IMR-90 (cell line): ENCODE data around the gene STRIP1. TPM values are rescaled to one million over a fixed set of nuclear protein-coding genes. Genes with fewer than 3 reads are reported as not detected.

Experiments used
- ATAC-seq: fragments of 200-7000 bp; cut with Tn5 transposase; 2 replicates; pipeline ENCODE4 v1.9.1; 2020; ENCODE audit warnings: low read depth, mild to moderate bottlenecking, moderate library complexity
- BruUV-seq: library from RNA; stranded (reverse); fragments of 400-500 nt; replicated peaks from 2 replicates; lab custom pipeline; 2021; lab: Mats Ljungman, UMichigan
- CTCF ChIA-PET: fragments of 300-600 bp; formaldehyde crosslinking; extraction: SDS; loops from one replicate; lab custom pipeline; 2021; ENCODE audit warnings: antibody characterized with exemption; lab: Yijun Ruan, JAX
- POLR2A ChIA-PET: fragments of 300-600 bp; sonication (Branson Sonifier 250); formaldehyde crosslinking; loops from one replicate; lab custom pipeline; 2022; ENCODE audit warnings: antibody characterized with exemption; ENCODE audit not compliant: unreplicated experiment; lab: Charles Lee
- DNase-seq: peaks from one replicate; pipeline ENCODE4 v3.0.0; 2013
- H2AFZ ChIP-seq: replicated peaks from 2 replicates; pipeline ENCODE3; 2013; ENCODE audit warnings: low read length, mild to moderate bottlenecking; ENCODE audit not compliant: poor library complexity
- H2AK5ac ChIP-seq: 2 replicates; pipeline ENCODE4 v1.6.1; 2013; ENCODE audit warnings: low read depth, low read length, inconsistent platforms
- H2AK9ac ChIP-seq: replicated peaks from 2 replicates; pipeline ENCODE3; 2013; ENCODE audit warnings: mild to moderate bottlenecking, low read depth, low read length, moderate library complexity; ENCODE audit not compliant: poor library complexity
- H2BK120ac ChIP-seq: 2 replicates; pipeline ENCODE4 v1.6.1; 2013; ENCODE audit warnings: low read depth, low read length, inconsistent platforms
- H2BK15ac ChIP-seq: 3 replicates; pipeline ENCODE4 v1.6.1; 2013; ENCODE audit warnings: low read depth, low read length, inconsistent platforms
- H2BK20ac ChIP-seq: 2 replicates; pipeline ENCODE4 v1.6.1; 2013; ENCODE audit warnings: low read depth, mild to moderate bottlenecking, inconsistent platforms, low read length, moderate library complexity
- H2BK5ac ChIP-seq: 2 replicates; pipeline ENCODE4 v1.6.1; 2013; ENCODE audit warnings: mild to moderate bottlenecking, low read depth, low read length, inconsistent platforms; ENCODE audit not compliant: poor library complexity, severe bottlenecking
- H3K14ac ChIP-seq: replicated peaks from 2 replicates; pipeline ENCODE4 v1.6.1; 2013; ENCODE audit warnings: low read depth, low read length, inconsistent platforms
- H3K18ac ChIP-seq: 2 replicates; pipeline ENCODE4 v1.6.1; 2013; ENCODE audit warnings: low read depth, low read length, control low read depth
- H3K23ac ChIP-seq: 2 replicates; pipeline ENCODE4 v1.6.1; 2013; ENCODE audit warnings: low read depth, low read length, inconsistent platforms
- H3K27ac ChIP-seq: 2 replicates; pipeline ENCODE4 v1.5.1; 2013; ENCODE audit warnings: mild to moderate bottlenecking, control low read depth, low read length; ENCODE audit not compliant: insufficient read depth
- H3K27me3 ChIP-seq: 2 replicates; pipeline ENCODE4 v1.6.1; 2013; ENCODE audit warnings: low read length; ENCODE audit not compliant: control insufficient read depth, insufficient read depth
- H3K36me3 ChIP-seq: 2 replicates; pipeline ENCODE4 v1.6.1; 2013; ENCODE audit warnings: low read length, mixed read lengths; ENCODE audit not compliant: control insufficient read depth, insufficient read depth
- H3K4ac ChIP-seq: 2 replicates; pipeline ENCODE4 v1.6.1; 2013; ENCODE audit warnings: low read depth, low read length, inconsistent platforms
- H3K4me1 ChIP-seq: 2 replicates; pipeline ENCODE4 v1.6.1; 2013; ENCODE audit warnings: low read length, mixed read lengths; ENCODE audit not compliant: control insufficient read depth, insufficient read depth
- H3K4me2 ChIP-seq: 2 replicates; pipeline ENCODE4 v1.6.1; 2013; ENCODE audit warnings: low read depth, mild to moderate bottlenecking, control low read depth, low read length, moderate library complexity
- H3K4me3 ChIP-seq: 2 replicates; pipeline ENCODE4 v1.5.1; 2013; ENCODE audit warnings: low read depth, mild to moderate bottlenecking, control low read depth, low read length, moderate library complexity; ENCODE audit not compliant: insufficient read depth
- H3K56ac ChIP-seq: 2 replicates; pipeline ENCODE4 v1.6.1; 2013; ENCODE audit warnings: low read length, inconsistent platforms; ENCODE audit not compliant: insufficient read depth; ENCODE audit errors: extremely low read depth
- H3K79me1 ChIP-seq, 2 experiments: 2 replicates each; pipeline ENCODE4 v1.6.1; 2013; ENCODE audit warnings: low read length in 2 of 2, inconsistent platforms in 1 of 2, low read depth in 1 of 2
- H3K9ac ChIP-seq: 2 replicates; pipeline ENCODE4 v1.6.1; 2013; ENCODE audit warnings: low read depth, low read length, control low read depth
- H3K9me1 ChIP-seq: 2 replicates; pipeline ENCODE4 v1.6.1; 2013; ENCODE audit warnings: low read length, inconsistent platforms; ENCODE audit not compliant: insufficient read depth
- H3K9me3 ChIP-seq: 2 replicates; pipeline ENCODE4 v1.6.1; 2013; ENCODE audit warnings: low read length; ENCODE audit not compliant: control insufficient read depth, insufficient read depth
- H4K20me1 ChIP-seq: 2 replicates; pipeline ENCODE4 v1.6.1; 2013; ENCODE audit warnings: low read length, inconsistent platforms; ENCODE audit not compliant: insufficient read depth
- H4K5ac ChIP-seq: 2 replicates; pipeline ENCODE4 v1.6.1; 2013; ENCODE audit warnings: mild to moderate bottlenecking, low read depth, low read length, control low read depth
- H4K8ac ChIP-seq, 2 experiments: 2 replicates each; pipeline ENCODE4 v1.6.1; 2013; ENCODE audit warnings: low read depth in 2 of 2, low read length in 2 of 2, control low read depth in 1 of 2, inconsistent platforms in 1 of 2
- H4K91ac ChIP-seq: 2 replicates; pipeline ENCODE4 v1.6.1; 2013; ENCODE audit warnings: low read depth, low read length, inconsistent platforms; ENCODE audit not compliant: insufficient read depth
- BHLHE40 ChIP-seq: fragments of 150-350 bp; IDR thresholded peaks from 2 replicates; pipeline ENCODE4 v1.6.1; 2016; ENCODE audit warnings: mild to moderate bottlenecking, low read depth, low read length
- CHD1 ChIP-seq: IDR thresholded peaks from 2 replicates; pipeline ENCODE4 v1.6.1; 2012; ENCODE audit warnings: low read depth, low read length, improper control_type of control experiment
- ELK1 ChIP-seq: fragments of 150-350 bp; IDR thresholded peaks from 2 replicates; pipeline ENCODE4 v1.6.1; 2016; ENCODE audit warnings: low read depth, mild to moderate bottlenecking, low read length, moderate library complexity, borderline replicate concordance
- RCOR1 ChIP-seq: IDR thresholded peaks from 2 replicates; pipeline ENCODE4 v1.6.1; 2012; ENCODE audit warnings: mild to moderate bottlenecking, low read length, improper control_type of control experiment; ENCODE audit not compliant: insufficient replicate concordance
- USF2 ChIP-seq: fragments of 150-350 bp; IDR thresholded peaks from 2 replicates; pipeline ENCODE4 v1.6.1; 2017; ENCODE audit warnings: mild to moderate bottlenecking, antibody characterized with exemption, low read length, low read depth
- WGBS, 2 experiments: methylation state at CpG; one replicate each; pipeline versions ENCODE4 v1.1.5 to v1.1.7; 2013; ENCODE audit warnings: missing lambda C conversion rate in 2 of 2; ENCODE audit not compliant: insufficient read length in 1 of 2; ENCODE audit errors: extremely low coverage in 2 of 2; 5-methylcytosine and 5-hydroxymethylcytosine counted together
- dilution Hi-C: fragments of 300-500 bp; cut with HindIII; formaldehyde crosslinking; loops from one replicate; pipeline ENCODE4 v1.14.3; 2018; ENCODE audit warnings: low sequenced_read_pairs; ENCODE audit not compliant: unreplicated experiment
- in situ Hi-C: fragments of 300-500 bp; cut with MboI; formaldehyde crosslinking; loops from 3 replicates; pipeline ENCODE4 v1.14.3; 2019; ENCODE audit warnings: low sequenced_read_pairs, inconsistent platforms, mixed read lengths
- intact Hi-C: fragments of 100-400 bp; cut with micrococcal nuclease; formaldehyde crosslinking; loops from 2 replicates; pipeline ENCODE4 v1.10.0; 2022
- polyA plus RNA-seq, 3 experiments: library from polyadenylated mRNA; depleted of rRNA; stranded (reverse); fragments of >200 nt; gene quantifications; 2 replicates each; pipeline ENCODE4 v1.2.3, GENCODE V29; 2012; ENCODE audit warnings: low replicate concordance in 1 of 3
- total RNA-seq: library from RNA; depleted of rRNA; stranded (reverse); fragments of >200 nt; gene quantifications from 2 replicates; pipeline ENCODE4 v1.2.3, GENCODE V29; 2012
- TF ChIP-seq, protein P1 (sequence below): conservative IDR thresholded peaks from 2 replicates; pipeline ENCODE4 v1.5.1; 2012; ENCODE audit warnings: mild to moderate bottlenecking, low read depth, low read length, improper control_type of control experiment

Gene STRIP1
- total and polyA plus RNA-seq, 2 of the 4 experiments (the other 2 are of a cell fraction): 30.4 to 33.5 TPM

DNA sequence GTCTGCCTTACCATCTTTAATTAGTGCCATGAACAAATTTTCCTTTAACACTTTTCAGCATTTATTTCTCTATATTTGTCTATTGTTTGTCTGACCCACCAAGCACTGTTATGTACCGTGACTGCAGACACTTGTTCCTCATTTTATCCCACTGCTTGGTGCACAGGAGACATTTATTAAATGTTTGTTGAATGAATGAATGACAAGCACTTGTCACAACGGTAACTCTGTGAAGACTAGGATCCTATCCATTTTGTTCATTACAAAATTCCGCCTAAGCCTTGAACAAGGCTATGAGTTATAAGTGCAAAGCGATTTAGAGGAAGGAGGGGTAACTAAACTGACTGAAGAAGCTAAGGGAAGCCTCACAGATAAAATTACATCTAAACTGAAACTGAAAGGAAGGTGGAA, 379 bp upstream of the STRIP1 start:
- H3K27me3 ChIP-seq: no peaks in the 10 kb centered on the region
- H3K23ac ChIP-seq: no peak overlapping the region; the same call in 1 of the 2 replicates
- peak overlapping the region; percentile 31; the same call in 1 of the 2 replicates for H3K4me3 ChIP-seq
- H3K9ac ChIP-seq: no peak overlapping the region; the same call in 1 of the 2 replicates
- peak overlapping the region; percentile 54; the same call in 1 of the 2 replicates for H2BK120ac ChIP-seq
- H2BK20ac ChIP-seq: no peak overlapping the region; the same call in 1 of the 2 replicates
- H2AK9ac ChIP-seq: no peak overlapping the region
- POLR2A ChIA-PET: no interaction called here
- peaks cover 2% of the 10 kb centered on the region; the same call in 1 of the 2 replicates for H3K4me1 ChIP-seq
- H3K9me1 ChIP-seq: peaks cover 10% of the 10 kb centered on the region
- peaks cover 10% of the 10 kb centered on the region for H3K36me3 ChIP-seq
- no peak overlapping the region for H2AK5ac ChIP-seq
- H4K8ac ChIP-seq: peak overlapping the region; percentile 59 to 94
- no peak overlapping the region for H3K56ac ChIP-seq
- BruUV-seq: no TSS peak
- CTCF ChIA-PET: interaction anchor here (0.6 to 0.8 kb wide), 4 partner anchors 72 to 481 kb away, joined by 3 read pairs; no protein-coding TSS in a partner anchor
- H2BK15ac ChIP-seq: 0 out of 3 replicates have a peak overlapping the region, but pooled peaks have one; percentile 5
- peak overlapping the region; percentile 31; the same call in 1 of the 2 replicates for H3K4ac ChIP-seq
- DNase-seq (no peak), ATAC-seq (no peak)
- H3K4me2 ChIP-seq: peak overlapping the region; percentile 82; the same call in 1 of the 2 replicates
- H4K5ac ChIP-seq: peak overlapping the region; percentile 81
- H2BK5ac ChIP-seq: peak overlapping the region; percentile 77
- TF ChIP-seq RCOR1 (no peak), USF2 (no peak), CHD1 (no peak), ELK1 (no peak), BHLHE40 (no peak)
- TF ChIP-seq, protein P1, sequence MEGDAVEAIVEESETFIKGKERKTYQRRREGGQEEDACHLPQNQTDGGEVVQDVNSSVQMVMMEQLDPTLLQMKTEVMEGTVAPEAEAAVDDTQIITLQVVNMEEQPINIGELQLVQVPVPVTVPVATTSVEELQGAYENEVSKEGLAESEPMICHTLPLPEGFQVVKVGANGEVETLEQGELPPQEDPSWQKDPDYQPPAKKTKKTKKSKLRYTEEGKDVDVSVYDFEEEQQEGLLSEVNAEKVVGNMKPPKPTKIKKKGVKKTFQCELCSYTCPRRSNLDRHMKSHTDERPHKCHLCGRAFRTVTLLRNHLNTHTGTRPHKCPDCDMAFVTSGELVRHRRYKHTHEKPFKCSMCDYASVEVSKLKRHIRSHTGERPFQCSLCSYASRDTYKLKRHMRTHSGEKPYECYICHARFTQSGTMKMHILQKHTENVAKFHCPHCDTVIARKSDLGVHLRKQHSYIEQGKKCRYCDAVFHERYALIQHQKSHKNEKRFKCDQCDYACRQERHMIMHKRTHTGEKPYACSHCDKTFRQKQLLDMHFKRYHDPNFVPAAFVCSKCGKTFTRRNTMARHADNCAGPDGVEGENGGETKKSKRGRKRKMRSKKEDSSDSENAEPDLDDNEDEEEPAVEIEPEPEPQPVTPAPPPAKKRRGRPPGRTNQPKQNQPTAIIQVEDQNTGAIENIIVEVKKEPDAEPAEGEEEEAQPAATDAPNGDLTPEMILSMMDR: no peak
- WGBS, 2 experiments: no CpG with 5 or more reads among the region's 4 CpGs
- dilution Hi-C loops (no loop called here), intact Hi-C loops (loop anchor here (5.0 kb wide), 1 partner anchor 428 kb away; no protein-coding TSS in a partner anchor), in situ Hi-C loops (no loop called here)
- H2AFZ ChIP-seq: peak overlapping the region; percentile 95
- H4K91ac ChIP-seq: peak overlapping the region; percentile 58
- H3K18ac ChIP-seq: peak overlapping the region; percentile 14; the same call in 1 of the 2 replicates
- H3K9me3 ChIP-seq: no peaks in the 10 kb centered on the region
- H3K79me1 ChIP-seq: peaks cover 19 to 38% of the 10 kb centered on the region in 2 experiments
- H3K14ac ChIP-seq: peak overlapping the region; percentile 80
- no peak overlapping the region for H3K27ac ChIP-seq
- peaks cover 14% of the 10 kb centered on the region for H4K20me1 ChIP-seq
